Amniotic epithelial cell (primary cell): Measurements from ENCODE around the gene CDHR5.
A peak's percentile ranks its signal among the peaks of the same experiment; 100 is the strongest.

Experiments
- DNase-seq: peaks from one replicate; pipeline ENCODE4 v3.0.0-alpha.2; 2010; ENCODE audit warnings: low read depth

Gene CDHR5

GRCh38 chr11:621838-622237 lies 2.9 kb downstream of the CDHR5 start:
- no peak for DNase-seq

- DNase-seq = no peak
Observed at GRCh38 chr11:620935-621814, 3.6 kb downstream of the CDHR5 start.

- no peak for DNase-seq
Observed at GRCh38 chr11:620201-620600, 4.6 kb downstream of the CDHR5 start.

- no peak for DNase-seq
Observed at GRCh38 chr11:619628-620050, 5.1 kb downstream of the CDHR5 start.

GRCh38 chr11:618856-619627 lies 5.7 kb downstream of the CDHR5 start:
- DNase-seq = no peak

- no peak for DNase-seq
Observed at GRCh38 chr11:617912-618682, 6.7 kb downstream of the CDHR5 start.

GRCh38 chr11:617199-617911 lies 7.4 kb downstream of the CDHR5 start:
- DNase-seq = no peak

- no peak for DNase-seq
Observed at GRCh38 chr11:616320-617198, 8.2 kb downstream of the CDHR5 start.

GRCh38 chr11:615504-616319 lies 9.0 kb downstream of the CDHR5 start, which contains the start of gene IRF7:
IRF7 (minus strand) TSS chr11:615950; CDS start chr11:615364, 586 bp downstream.
- peak; percentile 79 for DNase-seq

GRCh38 chr11:614623-615503 lies 9.9 kb downstream of the CDHR5 start:
- DNase-seq = no peak

- no peak for DNase-seq
Observed at GRCh38 chr11:614021-614622, 10.6 kb downstream of the CDHR5 start.

GRCh38 chr11:613369-613968 lies 11.3 kb downstream of the CDHR5 start:
- peak; percentile 53 for DNase-seq

- no peak for DNase-seq
Observed at GRCh38 chr11:612961-613300, 11.8 kb downstream of the CDHR5 start.

GRCh38 chr11:612201-612960 lies 12.4 kb downstream of the CDHR5 start:
- DNase-seq = peak; percentile 30

GRCh38 chr11:611001-611996 lies 13.5 kb downstream of the CDHR5 start:
- no peak for DNase-seq
